Activated gamma-delta T cell treated with anti-CD3 and anti-CD28 coated beads, Interleukin-2, amount 50 U/mL, for 16 hours (primary cell): ENCODE data around the gene VRTN.
A peak's percentile ranks its signal among the peaks of the same experiment; 100 is the strongest.
"Not testable (repeated sequence)": the region's sequence is repeated elsewhere in the genome, so short reads cannot be mapped to it uniquely, and the experiment has no call there.

Experiments used
- DNase-seq: peaks from one replicate; pipeline ENCODE4 v3.0.0-alpha.2; 2020; ENCODE audit warnings: low read depth

Gene VRTN

GRCh38 chr14:74348241-74348734 lies at the start of gene VRTN:
TSS of gene VRTN (plus strand) at chr14:74348471. CDS start at chr14:74356784, 8,313 bp downstream.
- DNase-seq: no peak

DNA sequence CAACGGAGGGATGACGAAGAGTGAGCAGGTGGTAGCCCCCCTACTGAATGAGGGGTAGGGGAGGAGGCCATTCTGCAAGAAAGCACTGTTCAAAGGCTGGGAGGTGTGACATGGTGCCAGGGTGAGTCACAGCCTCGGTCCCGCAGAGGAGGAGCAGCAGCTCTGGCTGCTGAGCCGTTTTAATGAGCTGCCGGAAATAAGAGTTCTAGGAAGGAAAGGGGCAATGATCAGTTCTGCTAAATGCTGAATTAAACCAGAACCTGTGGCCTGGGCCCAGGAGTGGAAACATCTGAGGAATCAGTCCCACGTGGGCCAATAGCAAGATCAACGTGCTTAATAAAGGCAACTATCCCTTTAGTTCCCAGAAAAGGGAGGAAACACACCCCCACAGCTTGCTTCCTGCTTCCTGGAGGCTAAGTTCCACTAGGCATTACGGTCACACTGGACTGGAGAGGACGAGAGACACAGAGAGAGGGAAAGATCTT lies 49.2 kb upstream of the VRTN start:
- peak; percentile 38 for DNase-seq

DNA sequence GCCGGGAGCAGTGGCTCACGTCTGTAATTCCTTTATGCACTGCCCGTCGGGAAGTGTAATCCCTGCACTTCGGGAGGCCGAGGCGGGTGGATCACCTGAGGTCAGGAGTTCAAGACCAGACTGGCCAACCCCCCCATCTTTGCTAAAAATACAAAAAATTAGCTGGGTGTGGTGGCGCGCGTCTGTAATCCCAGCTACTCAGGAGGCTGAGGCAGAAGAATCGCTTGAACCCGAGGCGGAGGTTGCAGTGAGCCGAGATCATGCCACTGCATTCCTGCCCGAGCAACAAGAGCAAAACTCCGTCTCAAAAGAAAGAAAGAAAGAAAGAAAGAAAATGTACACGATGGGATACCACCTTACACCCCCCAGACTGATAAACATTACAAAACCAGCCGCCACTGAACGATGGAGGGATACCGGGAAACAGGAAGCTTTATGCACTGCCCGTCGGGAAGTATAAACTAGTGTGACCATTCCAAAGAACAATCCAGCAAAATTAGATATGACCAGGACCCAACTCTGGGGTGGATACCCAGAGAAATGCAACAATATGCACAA lies 46.6 kb upstream of the VRTN start:
- no peak for DNase-seq

GRCh38 chr14:74302152-74302628 lies 46.1 kb upstream of the VRTN start:
- no peak for DNase-seq

GRCh38 chr14:74302634-74303569 lies 45.4 kb upstream of the VRTN start, which contains the start of gene ABCD4:
TSS of gene ABCD4 (minus strand) at chr14:74302934. CDS start at chr14:74302912, 22 bp downstream.
- DNase-seq: peak; percentile 82

DNA sequence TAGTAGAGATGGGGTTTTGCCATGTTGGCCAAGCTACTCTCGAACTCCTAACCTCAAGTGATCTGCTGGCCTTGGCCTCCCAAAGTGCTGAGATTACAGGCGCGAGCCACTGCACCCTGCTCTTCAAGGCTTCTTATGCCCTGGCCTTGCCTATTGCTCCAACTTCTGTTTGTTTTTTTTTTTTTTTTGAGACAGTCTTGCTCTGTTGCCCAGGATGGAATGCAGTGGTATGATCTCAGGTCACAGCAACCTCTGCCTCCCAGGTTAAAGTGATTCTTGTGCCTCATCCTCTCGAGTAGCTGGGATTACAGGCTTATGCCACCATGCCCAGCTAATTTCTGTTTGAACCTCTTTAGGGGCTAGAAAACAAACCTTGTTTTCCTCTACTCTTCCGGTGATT lies 39.6 kb upstream of the VRTN start:
- no peak for DNase-seq

DNA sequence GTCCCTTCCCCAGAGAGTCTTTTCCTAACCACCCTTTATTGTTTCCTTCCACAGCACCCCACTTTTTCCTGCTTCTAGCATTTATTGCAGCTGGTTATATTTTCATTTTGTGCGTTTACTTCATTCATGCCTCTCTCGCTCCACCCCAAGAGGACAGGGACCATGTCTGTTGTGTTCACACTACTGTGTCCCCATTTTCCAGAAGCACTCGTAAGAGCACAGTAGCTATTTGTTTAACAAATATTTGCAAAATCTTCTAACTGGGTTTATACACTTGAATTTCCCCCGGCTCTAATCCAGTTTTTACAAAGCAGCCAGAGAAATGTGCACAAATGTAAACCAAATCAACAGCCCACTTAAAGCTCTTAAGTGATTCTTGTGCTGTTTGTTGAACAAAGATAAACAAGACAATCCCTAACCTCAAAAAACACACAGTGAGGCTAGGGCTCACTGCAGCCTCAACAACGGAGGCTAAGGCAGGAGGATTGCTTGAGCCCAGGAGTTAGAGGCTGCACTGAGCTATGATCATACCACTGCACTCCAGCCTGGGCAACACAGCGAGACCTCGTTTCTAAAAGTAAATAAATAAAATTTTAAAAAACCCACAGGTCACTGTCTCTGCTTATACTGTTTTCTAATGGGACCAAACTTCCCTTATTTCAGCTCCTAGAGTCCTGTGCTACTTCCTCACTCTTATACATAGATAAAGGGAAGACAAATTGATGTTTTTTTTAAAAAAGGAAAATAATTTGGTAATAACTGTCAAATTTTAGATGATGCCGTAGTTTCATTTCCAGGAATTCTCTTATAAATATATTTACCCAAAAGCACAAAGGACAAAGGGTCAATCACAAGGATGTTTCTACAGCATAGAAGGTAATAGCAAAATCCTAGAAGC lies 38.9 kb upstream of the VRTN start:
- DNase-seq: no peak

- no peak for DNase-seq
These were observed 36.1 kb upstream of the VRTN start for GRCh38 chr14:74312161-74312560.

- DNase-seq: no peak
These were observed 34.7 kb upstream of the VRTN start for GRCh38 chr14:74313601-74314000.

DNA sequence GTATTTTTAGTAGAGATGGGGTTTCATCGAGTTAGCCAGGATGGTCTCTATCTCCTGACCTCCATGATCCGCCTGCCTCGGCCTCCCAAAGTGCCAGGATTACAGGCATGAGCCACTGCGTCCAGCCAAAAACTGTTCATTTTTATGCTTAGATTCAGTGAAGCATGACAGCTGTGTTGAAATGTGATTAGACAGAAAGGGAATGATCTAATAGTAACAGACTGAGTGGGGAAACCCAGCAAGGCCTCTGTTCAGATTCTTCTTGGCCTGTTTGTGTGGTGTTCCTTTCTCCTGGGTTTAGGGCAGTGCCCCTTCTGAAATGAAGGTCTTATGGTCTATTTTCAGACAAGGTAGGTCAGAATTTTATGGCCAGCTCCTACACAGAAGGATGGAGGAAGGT lies 33.7 kb upstream of the VRTN start:
- no peak for DNase-seq

- no peak for DNase-seq
These were observed 23.3 kb upstream of the VRTN start for GRCh38 chr14:74324931-74325361.

DNA sequence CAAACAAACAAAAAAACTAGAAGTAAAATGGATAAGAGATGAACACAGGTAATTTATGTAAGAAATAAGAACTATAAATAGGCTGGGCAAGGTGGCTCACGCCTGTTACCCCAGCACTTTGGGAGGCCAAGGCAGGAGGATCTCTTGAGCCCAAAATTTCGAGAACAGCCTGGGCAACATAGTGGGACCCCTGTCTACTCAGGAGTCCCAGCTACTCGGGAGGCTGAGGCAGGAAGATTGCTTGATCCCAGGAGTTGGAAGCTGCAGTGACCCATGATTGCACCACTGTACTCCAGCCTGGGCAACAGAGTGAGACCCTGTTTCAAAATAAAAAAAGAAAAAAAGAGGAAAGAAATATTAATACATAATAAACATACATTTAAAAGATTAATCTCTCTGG lies 22.8 kb upstream of the VRTN start:
- DNase-seq: no peak

DNA sequence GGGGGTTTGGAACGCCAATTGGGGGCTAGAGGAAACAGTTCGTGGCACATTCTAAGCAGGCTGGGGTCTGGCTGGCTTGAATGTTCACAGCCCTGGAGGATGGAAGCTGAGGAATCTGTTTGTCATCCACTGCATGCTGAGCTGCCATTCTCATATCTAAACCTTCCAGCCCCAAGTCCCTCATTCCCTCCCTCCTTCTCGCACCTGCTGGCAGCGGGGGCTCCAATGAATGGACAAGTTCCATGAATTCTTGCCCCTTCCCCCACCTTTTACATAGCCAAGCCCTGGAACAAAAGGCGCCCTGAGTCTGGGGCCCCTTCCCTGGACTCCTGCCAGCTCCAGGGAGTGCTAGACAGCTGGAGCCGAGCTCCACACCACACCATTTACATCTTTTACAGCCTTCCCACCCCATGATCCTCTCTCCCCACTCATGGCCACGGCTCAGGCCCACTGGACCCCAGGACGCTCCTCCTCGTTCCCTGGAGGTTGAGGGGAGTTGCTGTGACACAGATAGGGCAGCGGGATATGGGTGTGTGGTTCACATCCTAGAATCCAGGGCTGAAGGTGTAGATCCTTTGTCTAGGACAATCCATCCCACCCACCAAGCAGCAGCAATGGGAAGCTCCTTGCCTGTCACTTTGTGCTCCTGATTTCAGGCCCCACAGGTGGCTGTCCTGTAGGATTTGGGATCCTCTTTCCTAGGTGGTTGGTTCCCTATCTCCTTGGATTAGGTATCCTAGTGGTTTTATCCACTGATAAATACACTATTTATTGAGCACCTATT lies 21.7 kb upstream of the VRTN start:
- no peak for DNase-seq

- DNase-seq: not testable (repeated sequence)
These were observed 18.2 kb upstream of the VRTN start for GRCh38 chr14:74329950-74330552.

DNA sequence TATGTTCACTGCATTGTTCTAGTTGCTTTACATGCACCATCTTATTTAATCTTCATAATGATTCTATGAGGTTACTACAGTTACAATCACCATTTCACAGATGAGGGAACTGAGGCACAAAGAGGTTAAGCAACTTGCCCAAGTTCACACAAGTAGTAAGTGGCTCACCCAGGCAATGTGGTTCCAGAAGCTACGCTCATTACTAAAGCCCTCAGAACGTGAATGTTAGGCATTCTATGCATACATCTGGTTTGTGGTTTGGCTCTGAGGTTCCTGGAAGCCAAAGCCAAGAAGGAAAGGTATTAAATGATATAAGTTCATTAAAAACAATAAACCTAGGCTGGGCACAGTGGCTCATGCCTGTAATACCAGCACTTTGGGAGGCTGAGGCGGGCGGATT lies 14.4 kb upstream of the VRTN start:
- no peak for DNase-seq

DNA sequence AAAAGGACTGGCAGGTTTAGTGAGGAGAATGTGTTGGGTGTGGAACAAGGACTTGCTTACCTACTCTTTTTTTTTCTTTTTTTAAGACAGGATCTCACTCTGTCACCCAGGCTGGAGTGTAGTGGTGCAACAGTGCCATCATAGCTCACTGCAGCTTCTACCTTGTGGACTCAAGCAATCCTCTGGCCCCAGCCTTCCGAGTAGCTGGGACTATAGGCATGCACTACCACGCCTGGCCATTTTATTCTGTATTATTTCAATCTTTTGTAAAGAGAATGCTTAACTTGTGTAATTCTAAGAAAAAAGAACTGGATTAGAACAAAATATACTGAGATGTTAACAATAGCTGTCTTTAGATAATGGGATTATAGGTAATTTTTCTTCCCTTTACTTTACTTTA lies 1.9 kb upstream of the VRTN start:
- DNase-seq: no peak

- no peak for DNase-seq
These were observed 1.0 kb upstream of the VRTN start for GRCh38 chr14:74347097-74347794.

- no peak for DNase-seq
These were observed 523 bp upstream of the VRTN start for GRCh38 chr14:74347795-74348100.

- DNase-seq: no peak
These were observed 628 bp downstream of the VRTN start for GRCh38 chr14:74348735-74349463.

- no peak for DNase-seq
These were observed 1.5 kb downstream of the VRTN start for GRCh38 chr14:74349757-74350156.
